Sigmoid colon (tissue), 7 donors: ENCODE data around the gene CDIP1. TPM values are rescaled to one million over a fixed set of nuclear protein-coding genes. Genes with fewer than 3 reads are reported as not detected.

Source experiments
- DNase-seq: peaks from one replicate; pipeline ENCODE4 v3.0.0-alpha.2; 2019
- H3K27ac ChIP-seq, 4 donors: fragments of 200-600 bp; sonication (generic); one replicate each; pipeline ENCODE4 v1.5.1; 2016 to 2019; ENCODE audit warnings: mild to moderate bottlenecking in 1 of 4
- H3K27me3 ChIP-seq, 3 donors: fragments of 200-600 bp; sonication (generic); one replicate each; pipeline ENCODE4 v1.5.1; 2019; ENCODE audit warnings: mild to moderate bottlenecking in 1 of 3
- H3K36me3 ChIP-seq, 4 donors: fragments of 200-600 bp; sonication (generic); one replicate each; pipeline ENCODE4 v1.5.1; 2016 to 2019
- H3K4me1 ChIP-seq, 4 donors: fragments of 200-600 bp; sonication (generic); one replicate each; pipeline ENCODE4 v1.5.1; 2017 to 2019
- H3K4me3 ChIP-seq, 4 donors: fragments of 200-600 bp; sonication (generic); one replicate each; pipeline ENCODE4 v1.5.1; 2017 to 2019; ENCODE audit warnings: mild to moderate bottlenecking in 2 of 4, moderate library complexity in 1 of 4
- H3K9me3 ChIP-seq, 4 donors: fragments of 200-600 bp in 3 of 4; sonication (generic) in 3 of 4; one replicate each; pipeline versions ENCODE4 v1.5.1 to v1.6.1; 2013 to 2019
- EP300 ChIP-seq, 4 donors: sonication (generic); formaldehyde crosslinking; IDR thresholded peaks; one replicate each; pipeline ENCODE4 v1.6.1; 2017; ENCODE audit warnings: antibody characterized with exemption in 4 of 4
- POLR2A ChIP-seq, 2 donors: fragments of 450-650 bp; IDR thresholded peaks; one replicate each; pipeline ENCODE4 v1.6.1; 2016; ENCODE audit warnings: antibody characterized with exemption in 2 of 2, mild to moderate bottlenecking in 2 of 2, moderate library complexity in 2 of 2
- POLR2AphosphoS5 ChIP-seq, 4 donors: sonication (generic); formaldehyde crosslinking; IDR thresholded peaks; one replicate each; pipeline ENCODE4 v1.6.1; 2017; ENCODE audit warnings: antibody characterized with exemption in 4 of 4
- WGBS, 2 donors: extraction: QIAGEN DNeasy Blood & Tissue Kit; methylation state at CpG; one replicate each; pipeline ENCODE4 v1.1.7; 2013; 5-methylcytosine and 5-hydroxymethylcytosine counted together
- intact Hi-C: fragments of 100-400 bp; cut with DNase I; formaldehyde crosslinking; loops from one replicate; pipeline ENCODE4 v1.15.1; 2023
- polyA plus RNA-seq, 3 donors: library from polyadenylated mRNA; stranded (reverse); fragments of 200-250 nt; gene quantifications; one replicate each; pipeline ENCODE4 v1.2.3, GENCODE V29; 2013
- total RNA-seq, 4 donors: library from RNA; depleted of rRNA; stranded (reverse); fragments of >200 nt; gene quantifications; one replicate each; pipeline ENCODE4 v1.1.0, GENCODE V29; 2016
- TF ChIP-seq, protein P1 (sequence below), 4 experiments: fragments of 450-650 bp in 3 of 4; fragments of 200-600 bp in 1 of 4; IDR thresholded peaks; one replicate each; pipeline ENCODE4 v1.5.1; 2016 to 2019; ENCODE audit warnings: antibody characterized with exemption in 4 of 4, mild to moderate bottlenecking in 3 of 4, moderate library complexity in 2 of 4
- donor health status: healthy with polysubstance abuse.
- donor health status: Bipolar disorder and iron deficiency.
- donor health status: healthy.

The CDIP1 gene
- total and polyA plus RNA-seq, 7 donors = 10.8 to 22.4 (median 16.1) TPM

DNA sequence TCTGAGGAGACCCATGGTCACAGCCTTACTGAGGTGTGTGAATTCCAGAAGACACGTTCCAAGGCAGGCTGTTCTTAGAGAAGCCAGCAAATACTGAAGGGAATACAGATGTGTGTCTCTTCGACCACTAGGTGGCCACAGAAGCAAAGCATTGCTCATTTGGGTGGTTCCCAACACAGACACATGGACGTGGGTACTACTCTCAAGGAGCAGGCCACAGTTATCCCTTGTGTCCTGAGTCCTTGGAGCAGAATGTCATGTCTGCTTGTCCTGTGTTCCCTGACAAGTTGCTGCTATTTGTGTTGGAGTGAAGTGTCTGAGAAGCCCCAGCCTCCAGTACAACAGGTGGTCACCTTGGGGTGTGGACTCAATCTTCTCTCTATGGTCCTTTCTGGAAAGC, 32.1 kb downstream of the CDIP1 start:
- H3K27ac ChIP-seq = no peak overlapping the region
- no peak overlapping the region for H3K4me3 ChIP-seq
- H3K27me3 ChIP-seq = no peaks in the 10 kb centered on the region
- H3K4me1 ChIP-seq = peaks cover 0 to 21% (median 12%) of the 10 kb centered on the region in 4 donors
- WGBS, 2 donors = 2 to 4% methylated on average over 3 of the region's 3 CpGs
- H3K36me3 ChIP-seq = peaks cover 0 to 57% (median 40%) of the 10 kb centered on the region in 4 donors
- peak; percentile 82 for DNase-seq
- intact Hi-C loops = loop anchor here (1.0 to 2.0 kb wide), 2 partner anchors 42 to 79 kb away; no protein-coding TSS in a partner anchor
- TF ChIP-seq, protein P1, sequence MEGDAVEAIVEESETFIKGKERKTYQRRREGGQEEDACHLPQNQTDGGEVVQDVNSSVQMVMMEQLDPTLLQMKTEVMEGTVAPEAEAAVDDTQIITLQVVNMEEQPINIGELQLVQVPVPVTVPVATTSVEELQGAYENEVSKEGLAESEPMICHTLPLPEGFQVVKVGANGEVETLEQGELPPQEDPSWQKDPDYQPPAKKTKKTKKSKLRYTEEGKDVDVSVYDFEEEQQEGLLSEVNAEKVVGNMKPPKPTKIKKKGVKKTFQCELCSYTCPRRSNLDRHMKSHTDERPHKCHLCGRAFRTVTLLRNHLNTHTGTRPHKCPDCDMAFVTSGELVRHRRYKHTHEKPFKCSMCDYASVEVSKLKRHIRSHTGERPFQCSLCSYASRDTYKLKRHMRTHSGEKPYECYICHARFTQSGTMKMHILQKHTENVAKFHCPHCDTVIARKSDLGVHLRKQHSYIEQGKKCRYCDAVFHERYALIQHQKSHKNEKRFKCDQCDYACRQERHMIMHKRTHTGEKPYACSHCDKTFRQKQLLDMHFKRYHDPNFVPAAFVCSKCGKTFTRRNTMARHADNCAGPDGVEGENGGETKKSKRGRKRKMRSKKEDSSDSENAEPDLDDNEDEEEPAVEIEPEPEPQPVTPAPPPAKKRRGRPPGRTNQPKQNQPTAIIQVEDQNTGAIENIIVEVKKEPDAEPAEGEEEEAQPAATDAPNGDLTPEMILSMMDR (IDR thresholded peaks at IDR 0.05) = peak; percentile 63 to 79 (median 75)
- TF ChIP-seq EP300 (IDR thresholded peaks at IDR 0.05) (no peak), POLR2AphosphoS5 (IDR thresholded peaks at IDR 0.05) (peak in 1 of 4 donors; percentile 46), POLR2A (IDR thresholded peaks at IDR 0.05) (no peak)
- no peaks in the 10 kb centered on the region for H3K9me3 ChIP-seq

DNA sequence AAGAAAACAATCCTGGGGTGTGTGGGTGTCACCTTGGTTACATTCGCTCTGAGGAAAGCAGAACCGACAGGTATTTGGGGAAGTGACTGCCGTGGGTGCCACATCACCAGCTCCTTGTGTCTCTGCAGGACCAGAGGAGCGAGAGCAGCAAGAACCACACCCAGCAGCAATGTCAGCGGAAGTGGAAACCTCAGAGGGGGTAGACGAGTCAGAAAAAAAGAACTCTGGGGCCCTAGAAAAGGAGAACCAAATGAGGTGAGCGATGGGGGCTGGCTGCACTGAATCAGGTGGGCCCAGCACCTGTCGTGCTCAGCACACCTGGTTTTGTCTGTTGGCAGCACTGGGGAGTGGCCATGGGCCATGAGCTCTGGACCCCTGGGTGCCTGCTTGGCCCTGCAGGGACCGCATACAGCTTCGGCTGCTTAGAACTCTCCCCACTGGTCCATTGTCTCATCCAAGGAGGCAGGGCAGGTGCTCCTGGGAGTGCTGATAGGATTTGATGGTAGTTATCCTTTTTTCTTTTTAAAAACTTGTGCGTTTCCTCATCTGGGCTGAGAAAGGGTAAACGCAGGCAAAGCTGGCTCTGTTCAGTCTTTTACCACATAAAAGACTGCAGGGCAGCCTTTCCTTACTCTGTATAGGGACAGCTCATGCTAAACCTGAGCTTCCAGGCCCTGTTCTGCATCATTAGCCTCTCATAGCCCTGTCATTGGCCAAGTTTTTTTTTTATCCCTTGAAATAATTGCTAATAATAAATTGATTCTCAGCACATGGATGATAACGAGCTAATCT, 33.0 kb downstream of the CDIP1 start:
- H3K9me3 ChIP-seq = no peaks in the 10 kb centered on the region
- 51 to 82% methylated on average over 13 of the region's 13 CpGs for WGBS, 2 donors
- no peak for TF ChIP-seq POLR2A (IDR thresholded peaks at IDR 0.05)
- TF ChIP-seq, protein P1 (IDR thresholded peaks at IDR 0.05) = no peak
- no peak for TF ChIP-seq POLR2AphosphoS5 (IDR thresholded peaks at IDR 0.05)
- TF ChIP-seq EP300 (IDR thresholded peaks at IDR 0.05) = no peak
- no peak for DNase-seq
- peaks cover 0 to 25% (median 19%) of the 10 kb centered on the region in 4 donors for H3K4me1 ChIP-seq
- no peak overlapping the region for H3K4me3 ChIP-seq
- H3K27ac ChIP-seq = no peak overlapping the region
- intact Hi-C loops = loop anchor here (1.0 to 2.0 kb wide), 2 partner anchors 43 to 80 kb away; no protein-coding TSS in a partner anchor
- peaks cover 0 to 48% (median 32%) of the 10 kb centered on the region in 4 donors for H3K36me3 ChIP-seq
- H3K27me3 ChIP-seq = no peaks in the 10 kb centered on the region

DNA sequence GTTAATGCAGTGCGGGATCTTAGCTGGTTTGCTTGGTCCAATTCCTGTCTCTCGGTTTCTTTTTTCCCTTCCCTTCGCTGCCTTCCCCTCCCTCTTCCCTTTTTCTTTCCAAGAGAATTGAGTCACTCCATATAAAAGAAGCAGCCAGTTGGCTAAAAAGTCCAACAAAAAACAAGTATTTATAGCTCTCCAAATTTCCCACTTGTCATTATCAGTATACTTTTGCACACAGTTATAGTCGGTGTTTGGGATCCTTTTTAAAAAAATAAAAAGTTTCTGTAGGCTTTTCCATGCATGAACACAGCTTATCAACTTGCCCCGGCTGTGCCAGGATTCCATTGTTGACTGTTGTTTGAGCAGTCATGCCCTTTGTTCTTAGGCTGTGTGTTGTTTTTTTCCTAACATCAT, 37.5 kb downstream of the CDIP1 start:
- Histone ChIP-seq H3K9me3 (no peaks in the 10 kb centered on the region), H3K4me3 (peak overlapping the region in 3 of 4 donors; percentile 9 to 23 (median 15)), H3K36me3 (peaks cover 0 to 12% (median 3%) of the 10 kb centered on the region in 4 donors), H3K4me1 (peaks cover 0 to 28% (median 23%) of the 10 kb centered on the region in 4 donors), H3K27ac (peak overlapping the region; percentile 73 to 86 (median 77)), H3K27me3 (no peaks in the 10 kb centered on the region)
- TF ChIP-seq POLR2AphosphoS5 (IDR thresholded peaks at IDR 0.05) (peak in 2 of 4 donors; percentile 15 to 18), EP300 (IDR thresholded peaks at IDR 0.05) (no peak)
- intact Hi-C loops = no loop called here
- WGBS, 2 donors = 22 to 49% methylated on average over 5 of the region's 5 CpGs
- no peak for DNase-seq

DNA sequence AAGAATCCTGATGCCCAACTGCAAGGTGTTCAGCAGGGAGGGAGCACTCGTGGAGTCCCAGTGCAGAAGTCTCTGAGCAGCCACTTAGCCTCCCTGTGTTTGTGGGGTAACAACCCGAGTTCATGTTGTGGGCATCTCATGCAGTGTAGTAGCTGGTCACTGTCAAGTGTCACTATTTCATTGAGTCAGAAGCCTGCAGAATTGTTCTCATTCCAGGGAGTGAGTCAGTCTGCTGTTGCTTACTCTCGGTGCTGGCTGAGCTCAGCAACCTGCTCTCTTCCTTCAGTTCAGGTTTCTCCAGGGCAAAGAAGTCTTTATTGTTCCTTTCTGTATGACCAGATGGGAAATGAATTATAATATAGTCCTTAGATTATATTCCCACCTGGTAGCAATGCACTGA, 38.3 kb downstream of the CDIP1 start:
- peak overlapping the region; percentile 73 to 86 (median 77) for H3K27ac ChIP-seq
- intact Hi-C loops = no loop called here
- H3K4me3 ChIP-seq = peak overlapping the region in 2 of 4 donors; percentile 15 to 23
- no peaks in the 10 kb centered on the region for H3K9me3 ChIP-seq
- H3K36me3 ChIP-seq = peaks cover 0 to 7% (median 0%) of the 10 kb centered on the region in 4 donors
- TF ChIP-seq, protein P1 (IDR thresholded peaks at IDR 0.05) = no peak
- TF ChIP-seq POLR2AphosphoS5 (IDR thresholded peaks at IDR 0.05) (peak; percentile 53 to 92 (median 88)), POLR2A (IDR thresholded peaks at IDR 0.05) (no peak), EP300 (IDR thresholded peaks at IDR 0.05) (peak in 2 of 4 donors; percentile 45 to 64)
- H3K4me1 ChIP-seq = peaks cover 0 to 31% (median 24%) of the 10 kb centered on the region in 4 donors
- H3K27me3 ChIP-seq = no peaks in the 10 kb centered on the region
- DNase-seq = no peak
- 49 to 60% methylated on average over 3 of the region's 3 CpGs for WGBS, 2 donors

DNA sequence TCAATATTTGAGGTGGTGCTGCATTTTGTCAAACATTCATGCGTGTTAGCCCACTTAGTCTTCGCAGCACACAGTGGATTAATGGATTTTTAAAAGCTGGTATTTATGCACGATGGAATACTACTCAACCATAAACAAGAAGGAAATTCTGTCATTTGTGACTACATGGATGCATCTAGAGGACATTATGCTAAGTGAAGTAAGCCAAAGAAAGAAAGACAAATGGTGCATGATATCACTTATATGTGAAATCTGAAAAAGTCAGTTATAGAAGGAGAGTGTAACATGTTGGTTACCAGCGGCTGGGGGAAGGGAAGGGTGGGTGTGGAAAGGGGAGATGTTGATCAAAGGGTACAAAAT, 39.4 kb downstream of the CDIP1 start:
- WGBS, 2 donors = 99% methylated on average over 4 of the region's 4 CpGs
- no peak for DNase-seq
- Histone ChIP-seq H3K4me1 (peaks cover 0 to 38% (median 24%) of the 10 kb centered on the region in 4 donors), H3K36me3 (peaks cover 0 to 4% (median 0%) of the 10 kb centered on the region in 4 donors), H3K27ac (no peak overlapping the region), H3K4me3 (no peak overlapping the region), H3K27me3 (no peaks in the 10 kb centered on the region), H3K9me3 (no peaks in the 10 kb centered on the region)
- TF ChIP-seq, protein P1 (IDR thresholded peaks at IDR 0.05) = no peak
- TF ChIP-seq EP300 (IDR thresholded peaks at IDR 0.05) = no peak
- no peak for TF ChIP-seq POLR2A (IDR thresholded peaks at IDR 0.05)
- no peak for TF ChIP-seq POLR2AphosphoS5 (IDR thresholded peaks at IDR 0.05)
- intact Hi-C loops = no loop called here
